GM12878 (cell line): ENCODE results near the gene BCAS2. TPM values are rescaled to one million over a fixed set of nuclear protein-coding genes. Genes with fewer than 3 reads are reported as not detected.

Source experiments
- ATAC-seq: fragments of 200-7000 bp; cut with Tn5 transposase; 3 replicates; pipeline ENCODE4 v1.9.1; 2020; ENCODE audit warnings: mild to moderate bottlenecking, moderate library complexity
- BruUV-seq: library from RNA; stranded (reverse); fragments of 400-500 nt; replicated peaks from 2 replicates; lab custom pipeline; 2021; lab: Mats Ljungman, UMichigan
- CTCF ChIA-PET: fragments of 300-600 bp; sonication (Branson Sonifier 250); formaldehyde crosslinking; extraction: SDS; loops from one replicate; lab custom pipeline; 2021; ENCODE audit warnings: inconsistent platforms; lab: Yijun Ruan, JAX
- POLR2A ChIA-PET: fragments of 350-600 bp; formaldehyde crosslinking; extraction: SDS; loops from one replicate; lab custom pipeline; 2021; ENCODE audit warnings: inconsistent platforms; lab: Charles Lee
- RAD21 ChIA-PET: fragments of 300-600 bp; sonication (Branson Sonifier 250); formaldehyde crosslinking; loops from one replicate; lab custom pipeline; 2023; ENCODE audit warnings: antibody characterized with exemption; ENCODE audit not compliant: unreplicated experiment; lab: Charles Lee
- SMC1A ChIA-PET: fragments of 300-600 bp; sonication (Branson Sonifier 250); formaldehyde crosslinking; loops from one replicate; lab custom pipeline; 2023; ENCODE audit not compliant: unreplicated experiment, uncharacterized antibody; lab: Charles Lee
- DNase-seq: peaks from one replicate; pipeline ENCODE4 v3.0.0-alpha.2; 2011; ENCODE audit warnings: low read depth, low spot score
- FAIRE-seq: peaks from 3 replicates; lab custom pipeline; 2011; peaks lifted over from hg19 to GRCh38; lab: Jason Lieb, UNC
- H2AFZ ChIP-seq: 2 replicates; pipeline ENCODE4 v1.6.0; 2011; ENCODE audit warnings: low read depth, low read length, control low read depth; ENCODE audit not compliant: control insufficient read depth
- H3K27ac ChIP-seq: 2 replicates; pipeline ENCODE4 v1.5.1; 2011; ENCODE audit warnings: control low read depth; ENCODE audit not compliant: control insufficient read depth, insufficient read depth
- H3K27me3 ChIP-seq, 2 experiments: replicated peaks in 1 of 2; 2 replicates each; pipeline versions ENCODE4 v1.6.0 to v1.6.1; 2011; ENCODE audit warnings: low read length in 1 of 2; ENCODE audit not compliant: control insufficient read depth in 2 of 2, insufficient read depth in 2 of 2
- H3K36me3 ChIP-seq, 2 experiments: 2 replicates each; pipeline ENCODE4 v1.5.1; 2011; ENCODE audit warnings: low read length in 1 of 2; ENCODE audit not compliant: control insufficient read depth in 2 of 2, insufficient read depth in 2 of 2
- H3K4me1 ChIP-seq: 2 replicates; pipeline ENCODE4 v1.6.1; 2011; ENCODE audit warnings: mild to moderate bottlenecking, low read length, moderate library complexity, mixed read lengths; ENCODE audit not compliant: control insufficient read depth, insufficient read depth
- H3K4me2 ChIP-seq: 2 replicates; pipeline ENCODE4 v1.6.0; 2011; ENCODE audit warnings: control low read depth; ENCODE audit not compliant: control insufficient read depth, insufficient read depth
- H3K4me3 ChIP-seq: fragments of 200-600 bp; sonication (generic); 2 replicates; pipeline ENCODE4 v1.5.1; 2016
- H3K79me2 ChIP-seq: 2 replicates; pipeline ENCODE4 v1.6.0; 2011; ENCODE audit warnings: low read length; ENCODE audit not compliant: control insufficient read depth, insufficient read depth
- H3K9ac ChIP-seq: 2 replicates; pipeline ENCODE4 v1.8.0; 2011; ENCODE audit warnings: low read length, control low read depth, mixed read lengths; ENCODE audit not compliant: control insufficient read depth, insufficient read depth
- H3K9me3 ChIP-seq: replicated peaks from 3 replicates; pipeline ENCODE4 v1.5.1; 2011; ENCODE audit warnings: mild to moderate bottlenecking, low read length; ENCODE audit not compliant: control insufficient read depth, insufficient read depth
- H4K20me1 ChIP-seq: 2 replicates; pipeline ENCODE4 v1.6.0; 2011; ENCODE audit not compliant: control insufficient read depth, insufficient read depth
- ASH2L ChIP-seq: fragments of 300-600, 200-600 bp; sonication (generic); IDR thresholded peaks from 2 replicates; pipeline ENCODE4 v1.6.1; 2017; ENCODE audit warnings: low read depth, mild to moderate bottlenecking, borderline replicate concordance
- CHD4 ChIP-seq: fragments of 200-600 bp; sonication (generic); IDR thresholded peaks from 2 replicates; pipeline ENCODE4 v1.6.1; 2016; ENCODE audit warnings: mild to moderate bottlenecking
- HCFC1 ChIP-seq: fragments of 150-350 bp; IDR thresholded peaks from 2 replicates; pipeline ENCODE4 v1.6.1; 2014; ENCODE audit warnings: low read length
- NFXL1 ChIP-seq: fragments of 450-650 bp; IDR thresholded peaks from 2 replicates; pipeline ENCODE4 v1.6.1; 2017; ENCODE audit warnings: antibody characterized with exemption, mild to moderate bottlenecking, borderline replicate concordance
- SMAD1 ChIP-seq: fragments of 450-650 bp; IDR thresholded peaks from 2 replicates; pipeline ENCODE4 v1.6.1; 2018; ENCODE audit warnings: mild to moderate bottlenecking, low read depth; ENCODE audit not compliant: partially characterized antibody
- STAT3 ChIP-seq: IDR thresholded peaks from 2 replicates; pipeline ENCODE4 v1.6.1; 2011; ENCODE audit warnings: low read depth, low read length, improper control_type of control experiment
- SUZ12 ChIP-seq: fragments of 200-600 bp; sonication (generic); IDR thresholded peaks from one replicate; pipeline ENCODE4 v1.6.1; 2018; ENCODE audit warnings: antibody characterized with exemption, mild to moderate bottlenecking; ENCODE audit not compliant: unreplicated experiment
- ZNF24 ChIP-seq: fragments of 450-650 bp; IDR thresholded peaks from 2 replicates; pipeline ENCODE4 v1.6.1; 2017; ENCODE audit warnings: antibody characterized with exemption, mild to moderate bottlenecking
- ZNF384 ChIP-seq: IDR thresholded peaks from 2 replicates; pipeline ENCODE4 v1.6.1; 2012; ENCODE audit warnings: low read depth, mild to moderate bottlenecking, low read length, improper control_type of control experiment, borderline replicate concordance
- WGBS: methylation state at CpG from one replicate; pipeline ENCODE4 v1.1.6; 2016; ENCODE audit warnings: low lambda C conversion rate; ENCODE audit not compliant: insufficient replicate concordance, insufficient coverage; ENCODE audit errors: missing lambda C conversion rate; 5-methylcytosine and 5-hydroxymethylcytosine counted together
- in situ Hi-C: fragments of 300-500 bp; cut with MboI; formaldehyde crosslinking; loops from 9 replicates; pipeline ENCODE4 v1.14.3; 2018; ENCODE audit warnings: mixed read lengths
- intact Hi-C: fragments of 100-400 bp; cut with micrococcal nuclease; formaldehyde crosslinking; loops from one replicate; pipeline ENCODE4 v1.14.2; 2022; ENCODE audit not compliant: unreplicated experiment
- polyA plus RNA-seq, 11 experiments: library from polyadenylated mRNA; depleted of rRNA in 4 of 11; unstranded in 6 of 11; stranded (reverse) in 5 of 11; fragments of >200 nt; fragmentation: Nextera tagmentation in 4 of 11; fragmentation: Illumina TruSeq in 1 of 11; extraction: Ambion mirVana in 4 of 11; extraction: Trizol in 1 of 11; gene quantifications; 1 replicate in 1 of 11; 2 replicates in 10 of 11; pipeline versions ENCODE4 v1.2.1 to v1.2.3, GENCODE V29; 2011 to 2016; ENCODE audit warnings: inconsistent platforms in 2 of 11, missing spikeins in 2 of 11, low read depth in 1 of 11
- total RNA-seq, 4 experiments: library from RNA; depleted of rRNA in 3 of 4; stranded (reverse); fragments of >200 nt in 3 of 4; fragmentation: Illumina TruSeq in 1 of 4; extraction: Trizol in 1 of 4; gene quantifications; 2 replicates each; pipeline versions ENCODE4 v1.2.1 to v1.2.3, GENCODE V29; 2013 to 2021
- TF ChIP-seq, protein P1 (sequence below): fragments of 450-650 bp; IDR thresholded peaks from 2 replicates; pipeline ENCODE4 v1.6.1; 2014; ENCODE audit warnings: mild to moderate bottlenecking
- TF ChIP-seq, protein P2 (sequence below): IDR thresholded peaks from 2 replicates; pipeline ENCODE4 v1.6.1; 2012; ENCODE audit warnings: low read length, inconsistent platforms
- TF ChIP-seq, protein P3 (sequence below): IDR thresholded peaks from 2 replicates; pipeline ENCODE4 v1.6.1; 2012; ENCODE audit warnings: low read depth, low read length, improper control_type of control experiment

Gene BCAS2
- total and polyA plus RNA-seq, 10 of the 15 experiments (the other 5 are each of a cell fraction or from before 2014, with no cell fraction given) = 37.3 to 129 (median 60.7) TPM

DNA sequence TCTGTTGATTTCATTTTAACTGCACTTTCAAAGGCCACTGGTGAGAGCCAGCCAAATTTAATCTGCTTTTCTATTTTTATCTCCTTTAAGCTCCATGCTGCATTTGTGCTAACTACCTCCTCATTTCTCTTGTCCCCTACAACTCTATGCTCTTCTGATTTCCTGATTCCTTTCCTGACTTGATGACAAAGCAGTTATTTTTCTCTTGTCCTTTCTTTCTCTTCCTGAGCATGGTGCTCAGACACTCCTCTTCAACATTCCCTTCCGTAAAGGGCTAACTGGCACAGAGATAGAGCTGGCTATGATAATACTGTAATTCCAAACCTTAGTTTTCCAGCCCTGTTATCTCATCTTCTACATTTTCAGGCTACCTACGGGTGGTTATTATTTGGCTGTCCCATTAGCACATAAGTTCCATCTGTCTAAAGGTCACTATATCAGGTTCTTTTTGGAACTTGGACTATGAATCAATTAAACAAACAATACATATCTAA is 6.8 kb upstream of the BCAS2 start:
- no TSS peak for BruUV-seq
- DNase-seq = no peak
- intact Hi-C loops = no loop called here
- Histone ChIP-seq H3K4me2 (no peak overlapping the region), H2AFZ (no peak overlapping the region), H3K27me3 (no peaks in the 10 kb centered on the region), H3K9ac (no peak overlapping the region), H3K9me3 (no peaks in the 10 kb centered on the region), H3K4me1 (no peaks in the 10 kb centered on the region)
- CTCF ChIA-PET = no interaction called here
- TF ChIP-seq ZNF384 = no peak
- TF ChIP-seq, protein P1, sequence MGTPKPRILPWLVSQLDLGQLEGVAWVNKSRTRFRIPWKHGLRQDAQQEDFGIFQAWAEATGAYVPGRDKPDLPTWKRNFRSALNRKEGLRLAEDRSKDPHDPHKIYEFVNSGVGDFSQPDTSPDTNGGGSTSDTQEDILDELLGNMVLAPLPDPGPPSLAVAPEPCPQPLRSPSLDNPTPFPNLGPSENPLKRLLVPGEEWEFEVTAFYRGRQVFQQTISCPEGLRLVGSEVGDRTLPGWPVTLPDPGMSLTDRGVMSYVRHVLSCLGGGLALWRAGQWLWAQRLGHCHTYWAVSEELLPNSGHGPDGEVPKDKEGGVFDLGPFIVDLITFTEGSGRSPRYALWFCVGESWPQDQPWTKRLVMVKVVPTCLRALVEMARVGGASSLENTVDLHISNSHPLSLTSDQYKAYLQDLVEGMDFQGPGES = no peak
- TF ChIP-seq, protein P2, sequence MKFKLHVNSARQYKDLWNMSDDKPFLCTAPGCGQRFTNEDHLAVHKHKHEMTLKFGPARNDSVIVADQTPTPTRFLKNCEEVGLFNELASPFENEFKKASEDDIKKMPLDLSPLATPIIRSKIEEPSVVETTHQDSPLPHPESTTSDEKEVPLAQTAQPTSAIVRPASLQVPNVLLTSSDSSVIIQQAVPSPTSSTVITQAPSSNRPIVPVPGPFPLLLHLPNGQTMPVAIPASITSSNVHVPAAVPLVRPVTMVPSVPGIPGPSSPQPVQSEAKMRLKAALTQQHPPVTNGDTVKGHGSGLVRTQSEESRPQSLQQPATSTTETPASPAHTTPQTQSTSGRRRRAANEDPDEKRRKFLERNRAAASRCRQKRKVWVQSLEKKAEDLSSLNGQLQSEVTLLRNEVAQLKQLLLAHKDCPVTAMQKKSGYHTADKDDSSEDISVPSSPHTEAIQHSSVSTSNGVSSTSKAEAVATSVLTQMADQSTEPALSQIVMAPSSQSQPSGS = no peak
- TF ChIP-seq SMAD1 = no peak
- TF ChIP-seq SUZ12 = no peak
- no peak for TF ChIP-seq HCFC1
- no peak for TF ChIP-seq ZNF24
- TF ChIP-seq, protein P3, sequence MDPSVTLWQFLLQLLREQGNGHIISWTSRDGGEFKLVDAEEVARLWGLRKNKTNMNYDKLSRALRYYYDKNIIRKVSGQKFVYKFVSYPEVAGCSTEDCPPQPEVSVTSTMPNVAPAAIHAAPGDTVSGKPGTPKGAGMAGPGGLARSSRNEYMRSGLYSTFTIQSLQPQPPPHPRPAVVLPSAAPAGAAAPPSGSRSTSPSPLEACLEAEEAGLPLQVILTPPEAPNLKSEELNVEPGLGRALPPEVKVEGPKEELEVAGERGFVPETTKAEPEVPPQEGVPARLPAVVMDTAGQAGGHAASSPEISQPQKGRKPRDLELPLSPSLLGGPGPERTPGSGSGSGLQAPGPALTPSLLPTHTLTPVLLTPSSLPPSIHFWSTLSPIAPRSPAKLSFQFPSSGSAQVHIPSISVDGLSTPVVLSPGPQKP = no peak
- TF ChIP-seq ASH2L = no peak
- no peak for TF ChIP-seq STAT3
- no peak for TF ChIP-seq NFXL1
- no peak for TF ChIP-seq CHD4
- TF ChIP-seq, all 136 proteins: peak for 0
- Histone ChIP-seq H4K20me1 (no peaks in the 10 kb centered on the region), H3K79me2 (no peaks in the 10 kb centered on the region), H3K4me3 (no peak overlapping the region), H3K27ac (no peak overlapping the region), H3K36me3 (no peaks in the 10 kb centered on the region)
- in situ Hi-C loops = no loop called here
- RAD21 ChIA-PET = no interaction called here
- FAIRE-seq = no peak
- WGBS = 50% methylated on average over 2 of the region's 2 CpGs
- SMC1A ChIA-PET = no interaction called here
- no peak for ATAC-seq
- POLR2A ChIA-PET = no interaction called here
